ENCODE data around the gene MAGI2.

Gene MAGI2

DNA sequence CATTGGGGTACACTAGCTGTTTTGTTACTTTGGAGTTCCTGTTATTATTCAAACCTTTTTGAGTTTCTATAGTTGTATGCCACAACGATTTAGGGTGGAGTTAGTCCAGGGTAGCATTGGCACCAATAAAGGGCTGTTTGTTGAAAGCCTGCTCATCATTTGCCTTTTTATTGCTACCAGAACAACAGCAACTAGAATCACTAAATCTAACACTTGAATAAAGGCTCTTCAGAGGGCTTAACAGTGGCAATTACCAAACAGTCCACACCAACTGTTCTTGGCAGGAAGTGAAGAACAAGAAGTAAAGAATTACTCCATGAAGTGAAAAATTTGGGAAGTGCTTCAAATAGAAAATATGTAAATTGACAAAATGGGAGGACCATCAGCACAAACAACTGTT, 1033.5 kb downstream of the MAGI2 start:
- DNase-seq (ENCODE audit: low read depth in 3 of 3): no peak

DNA sequence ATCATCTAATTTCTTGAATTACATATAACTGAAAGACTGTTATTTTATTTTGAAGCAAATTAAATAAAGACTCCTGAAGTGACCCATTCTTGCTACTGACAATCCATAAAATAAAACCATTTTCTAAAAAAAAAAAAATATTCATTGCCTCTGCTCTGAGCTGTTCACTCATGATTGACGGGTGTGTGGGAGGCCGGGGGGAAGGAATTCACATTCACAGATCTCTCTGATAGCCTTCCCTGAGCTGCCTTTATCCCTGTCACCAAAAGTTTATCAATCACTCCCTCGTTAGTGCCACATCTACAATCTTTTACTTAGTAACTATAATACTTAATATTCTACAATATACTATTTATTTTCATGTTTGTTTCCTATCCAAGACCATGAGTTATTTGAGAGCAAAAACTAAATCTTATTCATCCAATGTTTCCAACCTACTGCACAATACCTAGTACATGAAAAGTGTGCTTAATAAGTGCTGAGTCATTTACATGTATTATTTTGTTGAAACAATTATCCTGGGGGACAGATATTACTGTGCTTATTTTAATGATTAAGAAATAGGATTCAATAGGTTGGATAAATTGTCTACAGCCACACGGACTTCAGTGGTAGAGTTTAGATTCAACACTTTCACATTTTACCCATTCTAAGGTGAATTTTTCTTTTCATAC, 1036.2 kb downstream of the MAGI2 start:
- DNase-seq (ENCODE audit: low read depth in 3 of 3): no peak

DNA sequence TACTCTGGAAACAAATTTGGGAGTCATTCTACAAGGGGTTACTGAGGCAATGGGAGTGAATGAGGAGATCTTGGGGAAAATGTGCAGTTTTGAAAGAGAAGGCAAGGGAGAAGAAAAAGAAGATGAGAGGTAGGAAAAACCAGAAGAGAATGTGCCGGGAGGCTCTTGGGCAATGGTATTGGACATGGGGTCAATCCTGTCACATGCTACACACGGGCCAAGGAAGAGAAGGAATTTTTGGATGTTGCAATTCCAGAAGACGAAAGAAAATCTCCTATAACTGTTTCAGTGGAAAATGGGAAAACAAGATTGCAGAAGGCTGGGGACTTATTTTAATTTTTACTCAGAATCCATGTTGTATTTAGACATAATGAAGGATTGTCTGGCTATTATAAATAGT, 1039.9 kb downstream of the MAGI2 start:
- no peak for DNase-seq (ENCODE audit: low read depth in 3 of 3)

DNA sequence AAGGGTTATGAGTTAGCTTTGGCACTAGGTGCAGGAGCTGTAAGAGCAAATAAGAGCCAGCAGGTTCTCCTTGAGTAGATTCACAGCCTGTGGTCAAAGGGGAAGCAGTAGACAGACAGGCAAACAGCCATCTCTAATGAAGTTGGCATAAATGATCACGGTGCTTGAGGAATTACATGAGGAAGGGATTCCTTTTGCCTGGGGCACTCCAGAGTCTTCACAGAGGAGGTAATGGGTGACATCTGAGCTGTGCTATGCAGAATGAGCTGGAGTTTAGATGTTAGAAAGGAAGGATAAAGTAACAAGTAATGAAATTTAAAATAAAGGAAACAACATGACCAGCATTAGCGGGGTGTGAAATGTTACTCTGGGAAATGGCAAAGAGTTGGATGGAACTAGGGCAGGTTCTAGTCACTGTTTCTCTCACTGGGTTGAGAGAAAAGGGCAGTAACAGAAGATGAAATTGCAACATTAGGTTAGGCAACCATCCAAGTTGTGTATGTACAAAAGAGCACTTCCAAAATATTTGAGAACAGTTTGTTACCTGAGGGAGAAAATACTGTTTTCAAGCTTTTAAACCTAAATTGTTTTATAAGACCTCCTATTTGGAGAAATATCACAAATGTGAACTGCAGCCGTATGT, 1041.1 kb downstream of the MAGI2 start:
- no peak for DNase-seq (ENCODE audit: low read depth in 3 of 3)

DNA sequence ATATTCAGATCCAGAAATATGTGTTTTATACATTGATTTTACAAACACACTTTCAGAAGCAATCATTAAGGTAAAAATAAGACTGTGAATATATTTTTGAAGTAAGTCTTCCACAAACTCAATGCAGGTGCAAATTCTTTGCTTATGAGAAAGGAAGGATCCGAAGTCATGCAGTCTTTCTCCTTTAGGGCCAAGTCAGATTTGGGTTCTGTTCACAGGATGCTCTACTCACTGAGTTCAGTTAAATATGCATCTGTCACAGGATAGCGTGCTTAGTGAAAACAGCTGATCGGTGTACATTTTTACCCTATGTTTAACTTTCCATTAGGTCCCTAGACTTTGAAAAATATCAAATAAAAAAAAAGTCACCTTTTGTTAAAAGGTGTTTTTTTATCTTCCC, 1046.4 kb downstream of the MAGI2 start:
- DNase-seq (ENCODE audit: low read depth in 3 of 3): no peak

DNA sequence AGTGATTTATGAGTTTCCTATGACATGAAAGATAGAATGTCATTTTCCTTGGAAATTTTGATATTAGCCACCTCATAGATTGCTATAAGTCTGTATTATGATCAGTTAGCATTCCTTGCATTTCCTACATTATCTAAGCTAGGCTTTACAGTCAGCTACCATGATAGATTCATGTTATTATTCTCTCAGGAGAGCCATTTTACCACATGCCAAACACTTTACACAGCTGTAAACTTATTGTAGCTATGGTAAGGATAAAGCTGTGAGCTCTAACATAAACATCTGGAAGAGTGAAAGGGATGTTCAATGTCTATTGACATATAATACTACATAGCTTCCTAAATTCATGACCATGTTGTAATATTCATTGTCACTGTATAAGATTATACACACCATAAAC, 1046.9 kb downstream of the MAGI2 start:
- no peak for DNase-seq (ENCODE audit: low read depth in 3 of 3)

DNA sequence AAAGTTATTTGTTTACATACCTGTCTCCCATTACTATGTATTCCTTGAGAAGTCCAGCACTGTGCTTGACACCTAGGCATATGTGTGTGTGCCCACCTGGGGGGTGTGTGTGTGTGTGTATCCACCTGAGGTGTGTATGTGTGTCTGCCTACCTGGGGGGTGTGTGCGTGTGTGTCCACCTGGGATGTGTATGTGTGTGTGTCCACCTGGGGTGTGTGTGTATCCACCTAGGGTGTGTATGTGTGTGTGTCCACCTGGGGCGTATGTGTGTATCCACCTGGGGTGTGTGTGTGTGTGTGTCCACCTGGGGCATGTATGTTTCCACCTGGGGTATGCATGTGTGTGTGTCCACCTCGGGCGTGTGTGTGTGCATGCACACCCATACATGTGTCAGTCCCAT, 1051.4 kb downstream of the MAGI2 start:
- no peak for DNase-seq (ENCODE audit: low read depth in 3 of 3)

DNA sequence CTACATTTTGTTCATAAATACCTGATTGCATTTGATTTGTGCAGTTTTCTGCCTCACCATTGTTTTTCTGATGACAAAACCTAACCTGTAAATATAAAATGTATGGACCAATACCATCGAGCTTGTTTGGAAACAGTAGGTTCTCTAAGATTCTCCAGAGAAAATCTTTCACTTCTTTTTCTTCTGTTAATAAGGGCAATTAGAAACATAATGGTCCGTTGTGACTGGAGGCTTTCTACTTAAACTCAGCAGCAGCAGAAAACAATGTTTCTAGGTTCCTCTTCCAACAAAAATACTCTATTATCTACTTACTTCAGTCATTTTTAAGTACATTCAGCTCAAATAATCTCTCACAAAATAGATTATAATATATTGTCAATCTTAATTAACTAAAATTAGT, 1053.4 kb downstream of the MAGI2 start:
- DNase-seq (ENCODE audit: low read depth in 3 of 3): no peak

DNA sequence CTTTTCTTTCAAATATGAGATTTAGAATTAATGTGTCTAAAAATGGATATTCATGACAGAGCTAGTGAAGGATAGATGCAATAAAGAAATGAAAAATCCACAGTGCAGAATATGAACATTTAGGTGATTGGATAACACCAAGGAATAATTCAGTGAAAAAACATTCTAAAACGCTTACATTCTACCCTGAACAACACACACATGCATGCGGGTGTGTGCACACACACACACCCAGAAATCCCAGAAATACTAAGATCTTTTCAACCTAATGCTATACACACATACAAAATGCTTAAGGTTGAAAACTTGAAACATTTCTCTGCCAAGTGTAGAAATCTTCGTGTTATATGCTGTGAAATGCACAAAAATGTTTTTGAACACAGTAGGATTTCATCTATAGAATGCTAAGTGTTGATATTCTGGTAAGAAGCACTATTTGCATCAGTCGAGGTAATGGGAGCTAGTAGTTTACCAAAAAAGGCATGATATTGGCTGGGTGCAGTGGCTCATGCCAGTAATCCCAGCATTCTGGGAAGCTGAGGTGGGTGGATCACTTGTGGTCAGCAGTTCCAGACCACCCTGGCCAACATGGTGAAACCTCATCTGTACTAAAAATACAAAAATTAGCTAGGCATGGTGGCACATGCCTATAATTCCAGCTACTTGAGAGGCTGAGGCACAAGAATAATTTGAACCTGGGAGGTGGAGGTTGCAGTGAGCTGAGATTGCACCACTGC, 1054.3 kb downstream of the MAGI2 start:
- DNase-seq (ENCODE audit: low read depth in 3 of 3): no peak

DNA sequence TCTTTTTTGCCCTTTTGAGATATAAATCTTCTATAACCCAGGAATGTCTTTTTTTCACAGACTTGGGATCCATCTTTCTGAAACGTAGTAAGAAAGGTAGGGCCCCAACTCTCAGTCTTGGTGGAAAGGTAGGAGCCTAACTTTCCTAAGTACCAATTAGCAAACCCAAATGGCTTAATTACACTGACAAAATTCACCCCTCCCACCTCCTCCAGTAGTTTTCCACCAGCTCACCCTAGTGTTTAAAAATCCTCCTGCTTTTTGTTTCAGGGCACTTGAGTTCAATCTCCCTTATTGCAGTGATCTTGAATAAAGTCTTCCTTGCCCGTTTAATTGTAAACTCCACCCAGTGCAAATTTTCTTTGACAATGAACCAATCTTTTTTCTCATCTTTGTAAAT, 1054.9 kb downstream of the MAGI2 start:
- DNase-seq (ENCODE audit: low read depth in 3 of 3): no peak

DNA sequence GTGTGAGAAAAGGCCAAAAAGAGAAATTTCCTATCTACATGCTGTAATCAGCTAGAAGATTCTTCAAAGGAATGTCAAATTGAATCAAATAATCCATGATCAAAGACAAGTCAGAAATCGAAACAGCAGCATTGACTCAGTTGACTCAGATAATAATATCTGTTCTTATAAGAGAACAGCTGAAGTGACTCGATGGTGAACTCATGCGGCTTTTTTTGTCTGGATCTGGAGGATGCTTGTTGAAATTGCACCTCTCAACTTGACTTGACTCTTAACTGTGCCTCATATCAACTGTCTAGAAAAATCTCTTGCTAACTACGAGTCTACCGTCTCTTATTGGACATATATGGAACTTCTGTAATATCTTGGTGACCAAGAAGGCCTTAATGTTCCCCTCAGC, 1055.4 kb downstream of the MAGI2 start:
- no peak for DNase-seq (ENCODE audit: low read depth in 3 of 3)

DNA sequence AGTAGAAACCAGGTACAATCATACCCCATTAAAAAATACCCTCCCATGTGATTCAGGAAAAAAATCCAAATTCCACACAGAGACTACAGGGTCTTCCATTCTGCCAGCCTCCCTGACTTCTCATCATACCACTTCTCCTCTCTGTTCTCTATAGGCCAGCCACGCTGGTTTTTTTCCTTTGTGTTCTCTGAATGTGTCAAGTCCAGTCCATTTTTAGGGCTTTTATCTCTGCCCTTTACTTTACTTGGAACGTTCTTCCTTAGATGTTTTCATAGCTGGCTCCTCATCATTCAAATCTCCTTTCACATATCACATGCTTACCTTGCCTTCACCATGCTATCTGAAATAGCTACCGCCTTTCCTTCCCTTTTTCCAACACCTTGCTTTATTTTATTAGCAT, 1057.3 kb downstream of the MAGI2 start:
- DNase-seq (ENCODE audit: low read depth in 3 of 3): no peak

DNA sequence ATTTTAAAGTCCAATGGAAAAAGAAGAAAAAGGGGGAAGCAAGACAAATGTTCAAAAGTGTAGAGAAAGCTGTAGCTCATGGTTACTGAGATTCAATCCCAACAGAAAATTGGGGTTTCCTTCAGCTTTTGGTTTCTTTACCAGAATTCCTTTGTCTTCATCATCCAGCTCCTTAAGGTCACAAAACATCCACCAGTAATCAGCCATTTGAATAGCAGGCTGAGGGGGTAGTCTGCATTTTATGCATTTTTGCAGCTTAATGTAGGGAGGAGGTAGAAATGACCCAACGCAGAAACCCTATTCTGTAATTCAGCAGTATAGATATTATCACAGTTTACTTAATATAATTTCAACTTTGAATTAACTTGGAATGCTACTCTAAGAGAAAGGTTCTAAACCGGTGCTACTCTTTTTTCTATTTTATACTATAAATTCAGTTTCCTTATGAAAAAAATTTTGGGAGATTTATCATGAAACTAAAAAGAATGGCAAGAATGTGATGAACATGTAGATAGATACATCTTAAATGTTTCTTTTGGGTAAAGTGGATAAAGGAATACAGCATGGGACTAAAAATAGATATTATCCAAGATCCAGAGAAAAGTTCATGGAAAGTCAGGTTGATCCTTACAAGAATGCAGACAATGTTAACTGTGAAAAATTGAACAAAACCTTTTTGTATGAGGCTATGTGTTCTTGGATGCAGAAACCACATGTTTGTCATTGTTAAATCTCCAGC, 1058.0 kb downstream of the MAGI2 start:
- DNase-seq (ENCODE audit: low read depth in 3 of 3): no peak

DNA sequence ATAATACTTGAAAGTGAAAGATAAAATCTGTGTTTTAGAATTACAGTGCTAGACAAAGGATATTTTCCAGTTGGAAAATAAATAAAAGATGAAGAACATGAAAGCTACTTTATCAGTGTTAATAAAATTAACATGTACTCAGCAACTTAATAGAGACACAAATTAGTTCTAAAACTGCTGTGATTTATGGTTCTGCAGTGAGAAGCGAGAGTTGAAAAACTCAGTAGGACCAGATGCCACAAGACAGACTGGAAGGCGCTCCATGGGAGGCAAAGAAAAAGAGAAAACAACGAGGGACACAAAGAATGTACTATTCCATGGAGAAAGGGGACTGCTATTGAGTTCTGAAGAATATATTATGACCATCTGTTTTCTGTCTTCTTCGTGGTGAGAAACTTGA, 1064.4 kb downstream of the MAGI2 start:
- no peak for DNase-seq (ENCODE audit: low read depth in 3 of 3)

DNA sequence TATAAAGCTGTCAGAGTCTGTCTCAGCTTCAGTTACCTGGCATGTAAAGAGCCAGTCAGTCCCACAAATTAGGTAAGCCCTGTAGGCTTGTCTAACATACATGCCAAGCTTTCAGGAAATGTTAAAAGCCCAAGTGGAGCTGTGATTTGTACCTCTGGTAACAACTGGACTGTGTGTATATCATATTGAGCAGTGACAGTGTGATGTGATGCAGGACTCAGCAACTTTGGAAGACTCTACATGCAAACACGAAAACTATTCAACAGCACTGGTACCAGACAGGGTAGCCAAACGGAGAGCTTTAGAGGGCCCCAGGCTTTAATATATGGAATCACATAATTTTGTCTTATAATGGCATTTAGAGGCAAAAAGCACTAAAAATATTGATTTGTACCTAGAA, 1066.9 kb downstream of the MAGI2 start:
- DNase-seq (ENCODE audit: low read depth in 3 of 3): no peak

DNA sequence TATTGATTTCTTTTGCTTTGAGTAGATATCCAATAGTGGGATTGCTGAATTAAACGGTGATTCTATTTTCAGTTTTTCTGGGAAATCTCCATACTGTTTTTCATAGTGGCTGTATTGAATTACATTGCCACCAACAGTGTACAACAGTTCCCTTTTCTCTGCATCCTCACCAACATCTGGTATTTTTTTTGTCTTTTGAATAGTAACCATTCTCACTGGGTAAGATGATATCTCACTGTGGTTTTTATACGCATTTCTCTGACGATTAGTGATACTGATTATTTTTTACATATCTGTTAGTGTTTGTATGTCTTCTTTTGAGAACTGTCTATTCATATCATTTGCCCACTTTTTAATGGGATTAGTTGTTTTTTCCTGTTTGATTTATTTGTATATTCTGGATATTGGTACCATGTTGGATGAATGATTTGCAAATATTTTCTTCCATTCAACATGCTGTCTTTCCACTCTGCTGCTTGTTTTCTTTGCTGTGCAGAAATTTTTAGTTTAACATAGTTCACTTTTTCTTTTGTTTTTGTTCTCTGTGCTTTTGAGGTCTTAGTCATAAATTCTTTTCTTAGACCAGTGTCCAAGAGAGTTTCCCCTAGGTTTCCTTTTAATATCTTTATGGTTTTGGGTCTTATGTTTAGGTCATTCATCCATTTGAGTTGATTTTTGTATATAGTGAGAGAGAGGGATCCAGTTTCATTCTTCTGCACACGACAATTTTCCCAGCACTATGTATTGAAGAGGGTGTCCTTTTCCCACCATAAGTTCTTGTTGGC, 1070.2 kb downstream of the MAGI2 start:
- DNase-seq (ENCODE audit: low read depth in 3 of 3): no peak

DNA sequence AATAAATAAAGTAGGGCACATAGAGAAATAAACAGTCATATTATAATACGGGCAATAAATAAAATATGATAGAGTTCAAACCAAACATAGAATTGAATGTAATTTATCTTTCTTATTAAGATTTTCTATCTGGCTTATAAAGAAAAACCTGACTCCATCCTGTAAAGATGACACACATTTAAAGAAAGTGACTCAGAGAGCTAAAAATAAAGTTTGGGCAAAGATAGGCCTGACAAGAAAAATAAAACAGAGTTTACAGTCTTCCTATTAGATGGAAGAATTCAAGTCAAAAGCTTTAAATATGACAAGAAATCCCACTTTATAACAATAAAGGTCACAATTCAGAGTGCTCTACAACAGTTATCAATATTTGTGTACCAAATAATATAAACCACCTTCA, 1074.3 kb downstream of the MAGI2 start:
- no peak for DNase-seq (ENCODE audit: low read depth in 3 of 3)

DNA sequence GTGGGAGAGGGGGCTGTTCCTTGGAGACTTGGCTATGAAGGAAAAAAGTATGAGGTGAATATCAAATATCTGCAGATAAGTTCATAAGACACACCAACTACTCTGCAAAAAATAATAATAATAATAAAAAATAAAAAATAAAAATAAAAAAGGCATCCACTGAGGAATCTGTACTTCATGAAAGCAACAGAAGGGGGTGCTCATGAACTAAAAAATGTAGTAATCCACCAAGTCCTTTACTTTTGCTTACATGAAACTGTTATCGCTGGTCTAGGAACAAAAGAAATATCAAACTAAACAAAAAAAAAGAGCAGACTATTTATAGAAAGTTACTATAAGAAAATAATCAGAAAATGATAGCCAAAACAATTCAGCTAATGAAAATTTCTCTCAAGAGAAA, 1075.9 kb downstream of the MAGI2 start:
- no peak for DNase-seq (ENCODE audit: low read depth in 3 of 3)

DNA sequence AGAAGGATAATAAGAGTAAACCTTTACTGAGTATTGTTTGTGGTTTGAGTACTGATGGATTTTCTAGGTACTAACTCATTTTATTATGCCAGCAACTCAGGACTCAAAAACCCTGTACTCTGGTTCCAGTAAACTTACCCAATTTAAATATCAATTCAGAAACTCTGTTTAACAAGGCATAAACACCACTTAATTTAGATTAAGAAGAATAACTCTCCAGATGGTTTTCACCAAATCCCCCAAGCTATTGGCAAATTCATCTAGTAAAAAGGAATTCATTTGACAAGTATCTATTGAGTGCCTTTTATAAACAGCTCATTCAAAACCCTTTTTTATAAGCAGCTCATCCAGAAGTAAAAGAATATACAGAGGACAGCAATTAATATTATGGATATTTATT, 1082.5 kb downstream of the MAGI2 start:
- no peak for DNase-seq (ENCODE audit: low read depth in 3 of 3)

DNA sequence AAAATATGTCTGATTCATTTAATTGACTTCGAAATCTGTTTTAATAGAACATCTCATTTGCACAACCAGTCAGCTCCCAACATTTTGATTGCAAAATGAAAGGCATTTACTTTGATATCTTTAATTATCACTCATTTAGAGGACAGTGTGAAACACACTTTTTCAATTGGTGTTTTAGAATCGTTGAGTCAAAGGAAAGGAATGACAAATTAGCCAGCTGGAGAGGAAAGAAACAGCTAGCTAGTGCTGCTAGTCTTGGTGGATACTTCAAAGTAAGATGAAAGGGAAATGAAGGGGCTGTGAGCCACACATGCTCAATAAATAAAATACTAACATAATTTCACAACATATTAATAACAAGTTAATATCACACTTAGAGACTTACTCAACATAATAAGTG, 1084.7 kb downstream of the MAGI2 start:
- no peak for DNase-seq (ENCODE audit: low read depth in 3 of 3)

DNA sequence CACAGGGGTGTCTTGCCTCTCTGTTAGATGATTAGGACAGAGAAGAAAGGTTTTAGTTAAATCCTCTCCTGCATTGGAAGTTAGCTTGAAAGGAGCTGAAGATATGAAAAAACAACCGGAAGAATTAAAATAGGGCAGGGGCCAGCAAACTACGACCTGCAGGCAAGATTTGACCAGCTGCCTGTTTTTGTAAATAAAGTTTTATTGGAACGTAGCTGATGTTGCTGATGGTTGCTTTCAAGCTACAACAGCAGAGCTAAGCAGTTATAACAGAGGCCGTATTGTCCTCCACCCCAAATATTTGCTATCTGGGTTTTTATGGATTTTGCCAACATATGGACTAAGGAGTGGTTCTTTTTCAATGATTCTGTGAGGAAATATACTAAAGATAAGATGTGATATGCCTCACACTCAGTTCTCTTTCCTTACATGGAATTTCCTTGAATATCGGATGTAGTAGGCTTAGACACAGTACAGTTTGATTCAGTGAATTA, 1086.1 kb downstream of the MAGI2 start:
- DNase-seq (ENCODE audit: low read depth in 3 of 3): no peak

DNA sequence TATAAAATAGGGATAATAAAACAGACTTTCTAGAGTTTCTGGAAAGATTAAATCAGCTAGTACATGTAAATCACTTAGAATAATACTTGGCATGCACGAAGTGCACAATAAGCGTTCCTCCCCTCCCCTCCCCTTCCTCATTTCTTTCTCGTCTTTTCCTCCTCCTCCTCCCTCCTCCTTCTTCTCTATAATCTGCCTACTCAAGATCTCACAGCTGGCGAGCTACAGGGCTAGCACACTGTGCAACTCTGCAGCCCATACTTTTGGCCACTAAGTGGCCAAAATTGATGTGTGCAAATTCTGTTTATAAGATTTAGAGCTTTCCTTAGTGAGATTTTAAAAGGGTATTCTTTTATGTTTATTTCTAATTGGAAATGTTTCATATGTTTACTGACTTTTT, 1089.6 kb downstream of the MAGI2 start:
- DNase-seq (ENCODE audit: low read depth in 3 of 3): no peak
